C4-2B (cell line): ENCODE measurements around the gene CC2D1A.

Source experiments
- CTCF ChIP-seq: fragments of 450-650 bp; conservative IDR thresholded peaks from 2 replicates; pipeline ENCODE4 v1.5.1; 2017; ENCODE audit warnings: mild to moderate bottlenecking
- ZFX ChIP-seq: fragments of 450-650 bp; IDR thresholded peaks from 2 replicates; pipeline ENCODE4 v1.6.1; 2017

- TF ChIP-seq CTCF (no peak), ZFX (no peak)
Measured at GRCh38 chr19:13868663-13869062, 37.3 kb upstream of the CC2D1A start.
